Measurements from ENCODE around the gene PDGFB. TPM values are rescaled to one million over a fixed set of nuclear protein-coding genes. Genes with fewer than 3 reads are reported as not detected.

PDGFB gene
- total RNA-seq, 1 donor from 2014 or later: 5.9 TPM

- no peak for DNase-seq (ENCODE audit: low spot score)
These were observed 37.4 kb downstream of the PDGFB start for GRCh38 chr22:39207141-39208012.

GRCh38 chr22:39206491-39206890 is 38.3 kb downstream of the PDGFB start:
- DNase-seq (ENCODE audit: low spot score): no peak

DNA sequence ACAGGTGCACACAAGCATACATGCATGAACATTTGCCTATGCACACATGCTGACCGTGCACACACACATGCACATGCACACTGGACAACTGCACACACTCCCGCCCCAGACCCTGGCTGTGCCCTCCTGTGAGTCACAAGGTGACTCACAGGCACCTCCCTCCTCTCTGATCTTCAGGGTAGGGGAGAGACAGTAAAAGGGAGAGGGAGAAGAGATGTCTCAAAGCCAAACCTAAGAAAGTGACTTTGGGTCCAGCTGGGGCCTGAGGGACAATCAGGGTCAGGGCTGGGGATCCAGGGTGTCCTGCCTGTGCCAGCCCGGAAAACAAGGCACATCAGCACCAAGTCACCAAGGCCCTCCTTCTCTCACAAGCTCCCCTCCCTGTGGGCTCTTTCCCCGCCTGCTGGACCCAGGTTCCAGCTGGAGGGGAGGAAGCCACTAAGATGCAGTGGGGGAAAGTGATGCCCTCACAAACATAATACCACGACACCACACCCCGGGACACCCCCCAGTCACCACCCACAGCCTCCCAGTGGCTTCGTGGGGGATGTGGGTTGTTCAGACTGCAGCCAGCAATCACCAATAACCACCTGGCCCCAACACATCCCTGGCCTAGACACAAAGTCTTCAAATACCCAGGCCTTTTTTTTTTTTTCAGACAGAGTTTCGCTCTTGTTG is 39.3 kb downstream of the PDGFB start:
- DNase-seq (ENCODE audit: low spot score): no peak

DNA sequence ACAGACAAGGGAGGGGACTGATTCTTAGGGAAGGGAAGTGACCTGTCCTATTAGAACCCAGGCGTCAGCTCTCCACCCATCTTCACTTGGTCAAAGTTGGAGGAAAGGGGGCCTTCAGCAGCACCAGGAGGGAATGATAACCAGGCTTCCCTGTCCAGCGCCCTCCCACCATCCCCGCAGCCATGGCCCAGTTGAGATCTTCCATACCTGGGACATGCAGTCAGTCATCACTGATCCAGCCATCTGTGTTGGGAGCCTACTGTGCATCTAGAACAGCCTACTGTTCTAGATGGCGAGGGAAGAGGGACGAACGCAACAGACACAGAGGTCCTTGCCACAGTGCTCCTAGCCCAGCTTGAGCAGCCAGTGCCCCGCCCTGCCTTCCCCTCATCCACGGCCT is 40.6 kb downstream of the PDGFB start:
- DNase-seq (ENCODE audit: low spot score): no peak

- DNase-seq (ENCODE audit: low spot score): no peak
These were observed 47.2 kb downstream of the PDGFB start for GRCh38 chr22:39197578-39197977.

GRCh38 chr22:39194098-39194497 is 50.7 kb downstream of the PDGFB start:
- no peak for DNase-seq (ENCODE audit: low spot score)

DNA sequence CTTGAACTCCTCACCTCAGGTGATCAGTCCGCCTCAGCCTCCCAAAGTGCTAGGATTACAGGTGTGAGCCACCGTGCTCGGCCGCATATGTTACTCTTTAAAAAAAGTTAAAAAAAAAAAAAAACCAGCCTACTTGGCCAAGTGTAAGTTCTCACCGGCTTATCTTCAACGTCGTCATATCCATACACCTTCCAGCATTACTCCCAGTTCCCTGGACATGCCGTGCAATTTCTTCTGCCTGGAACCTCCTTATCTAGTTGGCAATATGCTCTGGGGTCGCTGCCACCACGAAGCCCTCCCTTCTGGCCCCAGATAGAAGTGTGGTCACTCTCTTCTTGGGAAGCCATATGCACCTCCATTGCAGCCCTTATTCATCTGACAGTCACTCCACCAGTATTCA is 56.0 kb downstream of the PDGFB start:
- DNase-seq (ENCODE audit: low spot score): no peak

DNA sequence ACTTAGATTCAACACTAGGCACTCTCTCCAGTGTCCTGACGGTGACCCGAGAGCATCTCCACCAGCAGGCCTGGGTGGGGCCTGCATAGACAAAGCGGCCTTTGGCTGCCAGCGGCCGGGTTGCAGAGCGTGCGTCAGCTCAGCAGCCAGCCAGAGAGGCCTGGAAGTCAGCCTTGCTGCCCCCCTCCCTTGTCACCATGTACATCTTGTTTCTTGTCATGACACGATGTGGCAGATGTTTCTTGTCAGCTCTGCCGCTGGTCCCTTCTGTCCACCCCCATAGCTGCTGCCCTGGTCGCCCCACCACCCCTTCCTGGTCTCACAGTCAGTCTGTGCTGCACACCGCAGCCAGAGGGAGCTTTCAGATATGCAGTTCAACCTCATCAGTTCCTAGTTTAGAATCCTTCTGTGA is 59.2 kb downstream of the PDGFB start:
- no peak for DNase-seq (ENCODE audit: low spot score)

DNA sequence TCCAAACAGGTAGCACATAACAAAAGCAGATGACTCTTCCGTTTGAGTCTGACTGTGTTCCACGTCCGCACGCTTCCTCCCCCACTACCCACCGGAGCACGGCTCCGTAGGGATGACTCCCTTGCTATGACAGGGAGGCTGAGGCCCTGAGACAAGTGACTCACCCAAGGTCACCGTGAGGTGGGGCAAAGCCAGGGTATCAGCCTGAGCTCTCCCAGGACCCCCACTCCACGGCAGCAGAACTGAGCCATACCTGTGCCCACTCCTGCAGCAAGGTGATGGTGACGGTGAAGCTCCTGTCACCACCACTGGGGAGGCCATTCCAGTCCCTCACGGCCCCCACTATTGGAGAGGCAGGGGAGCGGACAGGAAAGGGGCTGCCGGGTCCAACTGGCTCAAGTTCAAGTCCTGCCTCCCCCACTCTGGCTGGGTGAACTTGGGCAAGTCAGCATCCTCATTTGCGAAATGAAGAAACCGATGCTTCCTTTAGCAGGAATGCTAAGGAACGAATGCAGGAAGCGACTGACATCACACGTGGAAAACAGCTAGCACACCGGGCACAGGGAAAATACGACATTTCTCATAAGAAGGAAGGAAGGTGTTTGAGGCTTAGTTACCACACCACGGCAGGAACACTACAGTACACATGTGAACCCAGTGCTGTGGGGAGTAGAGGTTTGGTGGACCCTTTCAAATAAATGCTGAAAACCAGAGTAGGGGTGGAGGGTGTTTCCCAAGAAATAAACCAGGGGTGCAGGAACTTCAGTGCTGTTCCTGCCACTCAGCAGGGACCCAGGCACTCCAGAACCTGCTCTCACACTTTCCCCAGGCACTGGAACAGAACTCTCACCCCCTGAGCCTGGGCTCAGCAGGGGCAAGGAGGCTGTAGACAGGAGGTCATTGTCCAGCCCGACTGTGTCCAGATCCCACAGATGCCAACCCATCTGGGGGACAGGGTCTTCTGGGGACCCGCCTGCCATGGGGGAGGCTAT is 59.9 kb downstream of the PDGFB start:
- peak; percentile 34 for DNase-seq (ENCODE audit: low spot score)

- DNase-seq (ENCODE audit: low spot score): peak; percentile 35
These were observed 60.7 kb downstream of the PDGFB start for GRCh38 chr22:39183991-39184585.

DNA sequence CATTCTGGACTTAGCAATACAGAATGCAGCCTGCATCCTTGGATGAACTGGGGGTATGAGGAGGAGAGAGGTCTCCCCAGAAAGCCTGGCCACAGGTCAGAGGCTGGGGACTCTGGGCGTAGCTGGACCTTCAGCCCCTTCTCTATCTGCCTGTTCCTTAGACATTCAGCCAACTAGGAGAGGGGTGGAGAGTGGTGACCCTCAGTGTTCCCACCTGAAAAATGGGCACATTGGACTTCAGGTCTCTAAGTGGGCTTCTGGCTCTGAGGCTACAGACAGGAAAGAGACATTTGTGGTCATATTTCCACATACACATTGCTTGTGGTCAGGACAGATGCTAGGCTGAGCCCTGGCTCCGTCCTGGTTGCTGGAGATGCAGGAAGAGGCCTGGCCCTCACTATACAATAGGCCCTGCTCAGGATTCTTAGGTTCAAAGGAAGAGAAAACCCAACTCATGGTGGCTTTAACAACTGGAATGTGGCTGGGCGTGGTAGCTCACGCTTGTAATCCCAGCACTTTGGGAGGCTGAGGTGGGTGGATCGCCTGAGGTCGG is 62.2 kb downstream of the PDGFB start:
- no peak for DNase-seq (ENCODE audit: low spot score)

DNA sequence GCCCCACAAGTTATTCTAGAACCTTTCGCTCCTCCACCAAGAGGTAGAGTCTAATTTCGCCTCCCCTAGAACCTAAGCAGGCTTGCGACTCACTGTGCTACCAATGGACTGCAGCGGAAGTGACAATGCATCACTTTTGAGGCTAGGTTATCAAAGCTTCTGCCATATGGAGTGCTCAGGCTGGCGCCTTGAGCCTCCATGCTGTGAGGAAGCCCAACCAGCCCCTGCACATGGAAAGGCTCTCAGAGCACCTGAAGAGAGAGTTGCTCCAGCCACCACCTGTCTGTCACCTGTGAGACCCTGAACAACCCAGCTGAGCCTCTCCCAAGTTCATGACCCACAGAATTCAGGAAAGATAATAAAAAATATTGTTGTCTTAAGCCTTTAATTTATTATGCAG is 63.0 kb downstream of the PDGFB start:
- DNase-seq (ENCODE audit: low spot score): no peak

- DNase-seq (ENCODE audit: low spot score): no peak
These were observed 63.4 kb downstream of the PDGFB start for GRCh38 chr22:39181356-39181755.

GRCh38 chr22:39179841-39180335 is 64.9 kb downstream of the PDGFB start:
- peak; percentile 38 for DNase-seq (ENCODE audit: low spot score)

DNA sequence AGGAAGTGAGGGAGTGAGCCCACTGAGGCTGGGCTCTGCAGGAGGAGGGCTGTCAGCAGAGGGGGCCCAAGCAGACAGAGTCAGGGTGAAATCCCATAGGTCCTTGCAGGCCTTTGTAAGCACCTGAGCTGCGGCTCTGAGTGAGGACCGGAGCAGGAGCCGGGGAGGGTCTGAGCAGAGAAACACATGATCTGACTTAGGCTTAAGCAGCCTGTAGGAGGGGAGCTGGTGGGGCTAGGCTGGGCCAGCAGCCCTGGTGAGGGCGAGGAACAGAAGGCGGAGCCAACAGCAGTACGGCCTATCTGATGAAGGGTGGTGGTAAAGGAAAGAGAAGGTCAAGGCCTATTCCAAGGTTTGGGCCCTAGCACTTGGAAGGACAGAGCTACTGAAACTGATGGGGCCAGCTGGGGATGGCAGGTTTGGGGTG is 65.4 kb downstream of the PDGFB start:
- peak; percentile 32 for DNase-seq (ENCODE audit: low spot score)

GRCh38 chr22:39178206-39179111 is 66.3 kb downstream of the PDGFB start:
- peak; percentile 34 for DNase-seq (ENCODE audit: low spot score)

DNA sequence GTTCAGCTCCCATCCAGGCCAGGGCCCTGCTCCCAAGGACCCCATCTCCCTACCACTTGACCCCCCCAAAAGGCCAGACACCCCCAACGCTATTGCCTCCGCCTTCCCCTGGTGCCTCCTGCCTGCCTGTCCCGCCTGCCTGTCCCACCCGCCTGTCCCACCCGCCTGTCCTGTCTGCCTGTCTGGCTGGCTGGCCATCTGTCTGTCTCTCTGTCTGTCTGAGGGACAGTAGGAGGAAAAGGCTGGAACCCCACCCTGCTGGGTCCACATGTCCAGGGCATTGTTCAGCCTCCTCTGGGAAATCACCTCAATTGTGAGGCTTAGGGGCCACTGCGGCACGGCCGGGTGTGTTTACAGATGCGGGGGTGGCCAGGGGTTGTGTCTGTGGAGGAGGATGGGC is 67.0 kb downstream of the PDGFB start:
- peak; percentile 43 for DNase-seq (ENCODE audit: low spot score)

GRCh38 chr22:39177456-39177775 is 67.4 kb downstream of the PDGFB start:
- DNase-seq (ENCODE audit: low spot score): peak; percentile 35

DNA sequence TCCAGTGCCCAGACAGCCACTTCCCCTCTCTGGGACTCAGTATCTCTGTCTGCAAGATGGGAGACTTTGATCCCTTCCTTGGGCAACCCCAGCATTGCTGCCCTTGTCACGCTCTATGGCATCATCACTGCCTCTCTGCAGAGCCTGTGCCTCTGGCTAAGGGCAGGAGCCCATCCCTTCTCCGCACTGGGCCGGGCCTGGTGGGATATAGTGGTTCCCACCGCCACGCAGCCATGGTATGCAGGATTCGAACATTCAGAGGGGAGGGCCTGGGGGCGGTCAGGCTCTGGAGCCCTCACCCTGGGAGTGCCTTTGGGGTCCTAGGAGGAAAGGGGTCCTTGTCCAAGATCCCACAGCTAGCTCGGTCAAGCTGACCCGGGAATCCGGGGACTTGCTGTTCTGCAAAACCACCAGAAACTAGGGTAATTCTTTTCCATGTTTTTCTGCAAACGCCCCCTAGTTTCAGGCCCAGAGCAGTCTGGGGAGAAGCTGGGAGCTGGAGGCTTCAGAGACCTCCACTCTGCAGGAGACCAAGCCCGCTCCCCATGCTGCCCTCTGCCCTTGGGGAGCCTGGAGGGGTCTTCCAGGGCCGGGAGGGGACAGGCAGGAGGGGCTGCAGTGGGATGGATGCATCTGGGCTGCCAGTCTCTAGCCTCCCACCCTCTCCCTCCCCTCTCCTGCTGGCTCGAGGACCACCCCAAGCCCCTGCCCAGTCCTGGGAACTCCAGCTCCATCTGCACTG is 67.9 kb downstream of the PDGFB start:
- DNase-seq (ENCODE audit: low spot score): peak; percentile 44

All from ureter (tissue), 1 donor.